ENCODE measurements around the gene KRTAP19-7.

KRTAP19-7 gene

GRCh38 chr21:30561264-30561895 lies at the start of gene KRTAP19-7:
KRTAP19-7 (minus strand) TSS chr21:30561314; CDS start chr21:30561289, 25 bp downstream.
- DNase-seq = no peak

GRCh38 chr21:30605968-30606367 lies 44.9 kb upstream of the KRTAP19-7 start:
- no peak for DNase-seq

DNA sequence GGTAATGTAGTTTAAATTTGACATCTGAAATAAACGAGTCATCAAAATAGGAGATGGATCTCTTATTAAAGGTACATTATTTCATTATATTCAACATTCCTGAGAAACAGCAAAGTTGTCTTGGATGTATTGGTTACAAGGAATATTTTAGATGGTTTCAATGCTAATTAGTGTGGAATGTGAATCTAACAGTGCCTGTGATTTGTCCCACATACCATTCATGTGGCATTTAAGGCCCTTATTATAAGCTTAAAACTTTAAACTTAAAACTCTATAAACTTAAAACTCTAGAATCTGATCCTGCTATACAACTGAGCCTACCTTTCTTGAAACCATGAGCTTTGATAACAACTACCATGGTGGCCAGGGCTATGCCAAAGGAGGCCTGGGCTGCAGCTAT lies 39.7 kb upstream of the KRTAP19-7 start, which contains the start of gene KRTAP22-1:
Gene KRTAP22-1 (plus strand): TSS at position 301 of the 400 bp plus-strand sequence.
- no peak for DNase-seq

- DNase-seq = no peak
These were observed 37.7 kb upstream of the KRTAP19-7 start, which contains the start of gene KRTAP6-2 for GRCh38 chr21:30598802-30599201. KRTAP6-2 (minus strand) TSS chr21:30598902; CDS start chr21:30598874, 28 bp downstream.

DNA sequence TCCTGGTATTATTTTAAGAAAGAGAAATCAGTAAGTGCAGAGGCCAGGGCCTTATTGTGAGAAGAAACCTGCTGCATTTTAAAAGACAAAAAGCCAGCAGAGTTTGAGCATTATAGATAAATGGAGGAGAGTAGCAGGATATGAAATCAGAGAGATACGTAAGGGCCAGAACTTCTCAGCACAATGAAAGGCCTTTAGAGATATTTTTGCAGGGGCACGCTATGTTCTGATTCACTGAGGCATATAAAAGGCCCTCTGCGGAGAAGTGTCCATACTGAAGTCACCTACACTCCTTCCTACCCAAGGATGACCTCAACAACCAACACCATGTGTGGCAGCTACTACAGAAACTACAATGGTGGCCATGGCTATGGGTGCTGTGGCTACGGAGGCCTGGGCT lies 31.0 kb upstream of the KRTAP19-7 start, which contains the start of gene KRTAP6-3:
Gene KRTAP6-3 (plus strand): TSS at position 301 of the 400 bp plus-strand sequence. CDS start 6 bp downstream, at position 307.
- DNase-seq = no peak

GRCh38 chr21:30590297-30590696 lies 29.2 kb upstream of the KRTAP19-7 start, which contains the start of gene KRTAP22-2:
KRTAP22-2 (minus strand) TSS chr21:30590397.
- DNase-seq = no peak

DNA sequence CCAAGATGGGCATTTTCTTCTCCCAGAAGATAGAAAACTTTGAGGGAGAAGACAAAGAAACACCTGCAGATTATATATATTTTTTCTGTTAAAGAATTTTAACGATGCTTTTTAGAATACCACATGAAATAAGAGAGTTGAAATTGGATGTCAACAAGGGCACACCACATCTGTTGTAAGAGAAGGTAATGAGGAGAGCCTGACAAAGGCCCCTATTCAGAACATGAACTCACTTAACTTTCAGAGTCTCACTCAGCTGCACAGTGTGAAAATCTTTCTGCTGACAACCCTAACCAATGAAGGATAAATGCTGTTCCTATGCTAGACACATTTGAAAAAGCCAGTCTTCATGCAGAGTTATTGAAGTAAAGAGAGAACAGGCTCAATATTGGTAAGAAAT lies 21.8 kb upstream of the KRTAP19-7 start:
- no peak for DNase-seq

GRCh38 chr21:30580132-30580531 lies 19.0 kb upstream of the KRTAP19-7 start:
- DNase-seq = no peak

GRCh38 chr21:30579346-30579745 lies 18.2 kb upstream of the KRTAP19-7 start:
- no peak for DNase-seq

- DNase-seq = no peak
These were observed 16.7 kb upstream of the KRTAP19-7 start for GRCh38 chr21:30577766-30578165.

GRCh38 chr21:30567617-30568016 lies 6.5 kb upstream of the KRTAP19-7 start:
- no peak for DNase-seq

DNA sequence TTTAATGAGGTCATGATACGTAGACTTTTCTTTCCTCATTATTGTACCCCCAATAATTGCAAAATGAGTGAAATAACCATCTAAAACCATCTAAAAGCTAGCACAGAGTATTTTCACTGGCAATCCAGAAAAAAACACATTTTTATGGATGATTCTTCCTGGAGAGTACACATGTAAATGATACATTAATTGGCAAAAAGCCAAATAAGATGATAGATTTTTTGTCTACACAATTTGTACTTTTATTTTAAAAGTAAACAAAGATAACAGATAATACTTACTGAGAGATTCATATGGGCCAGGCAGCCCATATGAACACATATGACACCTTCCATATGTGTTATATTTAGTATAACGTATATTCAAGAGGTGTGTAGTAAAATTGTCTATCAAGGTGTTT lies 2.5 kb upstream of the KRTAP19-7 start:
- no peak for DNase-seq

GRCh38 chr21:30563072-30563471 lies 2.0 kb upstream of the KRTAP19-7 start:
- DNase-seq = no peak

GRCh38 chr21:30561957-30562356 lies 843 bp upstream of the KRTAP19-7 start:
- DNase-seq = no peak

GRCh38 chr21:30555095-30555494 lies 6.0 kb downstream of the KRTAP19-7 start:
- DNase-seq = no peak

GRCh38 chr21:30552782-30553181 lies 8.3 kb downstream of the KRTAP19-7 start:
- no peak for DNase-seq

DNA sequence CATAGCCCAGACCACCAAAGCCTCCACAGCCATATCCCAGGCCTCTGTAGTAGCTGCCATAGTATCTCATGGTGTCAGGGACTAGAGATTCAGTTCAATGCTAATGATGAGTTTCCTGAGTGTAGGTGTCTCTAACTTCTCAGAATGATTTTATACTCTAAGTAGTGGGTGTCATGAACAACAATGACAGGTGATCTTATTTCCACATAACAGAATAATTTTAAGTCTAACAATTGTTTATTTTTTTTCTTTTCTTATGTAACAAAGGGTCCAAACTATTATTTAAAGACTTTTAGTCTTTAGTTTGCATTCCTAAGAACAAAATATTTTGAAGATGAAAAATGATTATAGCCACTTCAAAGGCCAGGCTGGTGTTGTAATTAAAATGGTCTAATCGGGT lies 19.4 kb downstream of the KRTAP19-7 start, which contains the start of gene KRTAP19-6:
Gene KRTAP19-6 (minus strand): TSS at position 101 of the 400 bp plus-strand sequence. CDS start 31 bp downstream, at position 70.
- no peak for DNase-seq

DNA sequence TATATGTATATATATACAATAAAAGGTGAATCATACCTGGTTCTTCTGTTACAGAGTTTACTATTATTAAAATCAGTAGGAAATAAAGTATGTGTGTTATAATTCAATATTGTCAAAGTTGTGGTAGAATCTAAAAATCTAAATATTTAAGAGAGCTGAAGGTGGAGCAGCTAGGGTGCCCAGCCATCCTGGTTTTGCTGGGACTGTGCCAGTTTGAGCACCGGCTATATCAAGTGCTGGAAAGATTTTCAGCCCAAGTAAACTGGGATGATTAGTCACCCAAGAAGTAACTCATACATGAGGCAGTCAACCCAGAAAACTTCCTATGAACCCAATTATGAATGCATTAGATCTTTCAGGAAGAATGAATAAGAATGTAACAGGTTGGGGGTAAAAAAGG lies 42.2 kb downstream of the KRTAP19-7 start:
- DNase-seq = no peak

DNA sequence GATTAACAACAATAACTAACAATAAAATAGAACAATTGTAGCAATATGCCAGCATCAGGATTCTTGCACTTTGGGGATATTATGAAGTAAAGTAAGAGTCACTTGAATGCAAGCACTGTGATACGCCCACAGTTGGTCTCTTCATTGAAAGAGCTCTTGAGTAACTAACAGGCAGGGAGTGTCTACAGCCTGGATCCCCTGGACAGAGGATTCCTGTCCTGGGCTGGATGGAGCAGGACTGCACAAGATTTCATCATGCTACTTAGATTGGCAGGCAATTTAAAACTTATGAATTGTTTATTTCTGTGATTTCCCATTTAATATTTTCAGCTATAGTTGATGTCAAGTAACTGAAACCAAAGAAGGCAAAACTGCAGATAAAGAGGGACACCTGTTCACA lies 45.4 kb downstream of the KRTAP19-7 start:
- no peak for DNase-seq

All from COR-L47 (cell line).